Keratinocyte (primary cell): ENCODE measurements around the gene TOR3A. TPM values are rescaled to one million over a fixed set of nuclear protein-coding genes. Genes with fewer than 3 reads are reported as not detected.
"Not testable (repeated sequence)": the region's sequence is repeated elsewhere in the genome, so short reads cannot be mapped to it uniquely, and the experiment has no call there.

ENCODE experiments used
- DNase-seq: peaks from one replicate; pipeline ENCODE4 v3.0.0-alpha.2; 2011; ENCODE audit warnings: low read depth, missing footprints, low spot score
- FAIRE-seq: peaks from 2 replicates; lab custom pipeline; 2011; peaks lifted over from hg19 to GRCh38; lab: Jason Lieb, UNC
- H2AFZ ChIP-seq: 2 replicates; pipeline ENCODE4 v1.6.0; 2012; ENCODE audit warnings: low read length, control low read depth, inconsistent platforms; ENCODE audit not compliant: control insufficient read depth
- H3K27ac ChIP-seq: 2 replicates; pipeline ENCODE4 v1.5.1; 2011; ENCODE audit warnings: low read length; ENCODE audit not compliant: control insufficient read depth, insufficient read depth
- H3K27me3 ChIP-seq: 3 replicates; pipeline ENCODE4 v1.6.0; 2011; ENCODE audit warnings: low read length; ENCODE audit not compliant: control insufficient read depth, insufficient read depth; ENCODE audit errors: extremely low read depth
- H3K36me3 ChIP-seq, 2 experiments: 2 replicates in 1 of 2; 3 replicates in 1 of 2; pipeline ENCODE4 v1.5.1; 2011; ENCODE audit warnings: low read length in 2 of 2, mild to moderate bottlenecking in 1 of 2; ENCODE audit not compliant: control insufficient read depth in 2 of 2, insufficient read depth in 2 of 2; ENCODE audit errors: extremely low read depth in 1 of 2
- H3K4me1 ChIP-seq: 3 replicates; pipeline ENCODE4 v1.5.1; 2011; ENCODE audit warnings: low read length; ENCODE audit not compliant: control insufficient read depth, insufficient read depth; ENCODE audit errors: extremely low read depth
- H3K4me2 ChIP-seq: 3 replicates; pipeline ENCODE4 v1.6.0; 2011; ENCODE audit warnings: low read depth, low read length; ENCODE audit not compliant: control insufficient read depth, insufficient read depth; ENCODE audit errors: extremely low read depth
- H3K4me3 ChIP-seq, 3 experiments: fragments of 200-600 bp in 1 of 3; sonication (generic) in 1 of 3; 2 replicates in 2 of 3; 3 replicates in 1 of 3; pipeline ENCODE4 v1.5.1; 2011 to 2016; ENCODE audit warnings: low read length in 3 of 3, mild to moderate bottlenecking in 3 of 3, control low read depth in 2 of 3, inconsistent platforms in 1 of 3, low read depth in 1 of 3, mixed read lengths in 1 of 3, mixed run types in 1 of 3, moderate library complexity in 1 of 3; ENCODE audit not compliant: control insufficient read depth in 2 of 3, insufficient read depth in 2 of 3; ENCODE audit errors: extremely low read depth in 1 of 3
- H3K79me2 ChIP-seq: 2 replicates; pipeline ENCODE4 v1.6.0; 2012; ENCODE audit warnings: low read length; ENCODE audit not compliant: control insufficient read depth, insufficient read depth
- H3K9ac ChIP-seq: 3 replicates; pipeline ENCODE4 v1.6.0; 2011; ENCODE audit warnings: low read length; ENCODE audit not compliant: control insufficient read depth, insufficient read depth; ENCODE audit errors: extremely low read depth
- H3K9me1 ChIP-seq: 3 replicates; pipeline ENCODE4 v1.6.0; 2011; ENCODE audit warnings: low read length; ENCODE audit not compliant: control insufficient read depth, insufficient read depth; ENCODE audit errors: extremely low read depth
- H3K9me3 ChIP-seq: 2 replicates; pipeline ENCODE4 v1.5.1; 2012; ENCODE audit warnings: low read depth, low read length; ENCODE audit not compliant: control insufficient read depth
- H4K20me1 ChIP-seq: 3 replicates; pipeline ENCODE4 v1.6.0; 2011; ENCODE audit warnings: low read length; ENCODE audit not compliant: control insufficient read depth, insufficient read depth; ENCODE audit errors: extremely low read depth
- CTCF ChIP-seq, 3 experiments: IDR thresholded peaks in 1 of 3; conservative IDR thresholded peaks in 1 of 3; optimal IDR thresholded peaks in 1 of 3; 2 replicates in 2 of 3; 3 replicates in 1 of 3; pipeline versions ENCODE3 to v1.5.1; 2011; ENCODE audit warnings: low read length in 3 of 3, mild to moderate bottlenecking in 3 of 3, moderate library complexity in 2 of 3, control low read depth in 1 of 3, inconsistent platforms in 1 of 3; ENCODE audit not compliant: insufficient read depth in 2 of 3; ENCODE audit errors: extremely low read depth in 1 of 3
- EZH2 ChIP-seq: IDR thresholded peaks from one replicate; pipeline ENCODE4 v1.6.1; 2012; ENCODE audit warnings: inconsistent platforms, mild to moderate bottlenecking, low read length, moderate library complexity
- dilution Hi-C: fragments of 300-500 bp; cut with MboI; formaldehyde crosslinking; loops from one replicate; pipeline ENCODE4 v1.7.0; 2020; ENCODE audit warnings: low sequenced_read_pairs; ENCODE audit not compliant: extremely low pct_ligation_motif_present
- polyA plus RNA-seq, 5 experiments: library from polyadenylated mRNA; depleted of rRNA in 3 of 5; stranded (reverse) in 3 of 5; stranded (forward) in 1 of 5; unstranded in 1 of 5; fragments of >200 nt; gene quantifications; 1 replicate in 1 of 5; 2 replicates in 3 of 5; 3 replicates in 1 of 5; pipeline versions ENCODE4 v1.2.1 to v1.2.3, GENCODE V29; 2011 to 2012; ENCODE audit warnings: missing spikeins in 2 of 5, low read depth in 1 of 5, low replicate concordance in 1 of 5

The TOR3A gene
- polyA plus RNA-seq, 1 donor (not counting 4 experiments of a cell fraction or from before 2014, with no cell fraction given): 16.8 TPM

- peaks cover 15% of the 10 kb centered on the region for H4K20me1 ChIP-seq
- H3K4me3 ChIP-seq, dilution Hi-C loops, H3K27ac ChIP-seq, H3K27me3 ChIP-seq, H3K9me1 ChIP-seq, H3K9ac ChIP-seq, DNase-seq, H3K4me2 ChIP-seq, H2AFZ ChIP-seq, H3K9me3 ChIP-seq, FAIRE-seq: not testable (repeated sequence)
- H3K79me2 ChIP-seq: peaks cover 77% of the 10 kb centered on the region
- H3K4me1 ChIP-seq: peaks cover 22% of the 10 kb centered on the region
- H3K36me3 ChIP-seq: peaks cover 9 to 18% of the 10 kb centered on the region in 2 experiments
These were observed 53.8 kb downstream of the TOR3A start for GRCh38 chr1:179135707-179136106.

GRCh38 chr1:179137617-179138255 is 55.9 kb downstream of the TOR3A start:
- H3K9ac ChIP-seq: peak overlapping the region; percentile 9
- H3K27me3 ChIP-seq: no peaks in the 10 kb centered on the region
- no peak for FAIRE-seq
- dilution Hi-C loops: no loop called here
- peaks cover 79% of the 10 kb centered on the region for H3K79me2 ChIP-seq
- peak overlapping the region; percentile 54 for H3K4me2 ChIP-seq
- H3K9me3 ChIP-seq: no peaks in the 10 kb centered on the region
- H4K20me1 ChIP-seq: peaks cover 15% of the 10 kb centered on the region
- no peak overlapping the region for H2AFZ ChIP-seq
- H3K4me1 ChIP-seq: peaks cover 23% of the 10 kb centered on the region
- no peaks in the 10 kb centered on the region for H3K9me1 ChIP-seq
- no peak for DNase-seq
- peaks cover 8 to 20% of the 10 kb centered on the region in 2 experiments for H3K36me3 ChIP-seq
- no peak for TF ChIP-seq EZH2
- TF ChIP-seq CTCF (optimal IDR thresholded peaks at IDR 0.05 in 1 of 3, IDR thresholded peaks at IDR 0.05 in 1 of 3, conservative IDR thresholded peaks at IDR 0.05 in 1 of 3; ENCODE audit: extremely low read depth in 1 of 3, insufficient read depth in 2 of 3, low read length in 3 of 3): no peak
- H3K4me3 ChIP-seq: no peak overlapping the region
- no peak overlapping the region for H3K27ac ChIP-seq

- Histone ChIP-seq H3K36me3 (peaks cover 8 to 20% of the 10 kb centered on the region in 2 experiments), H3K79me2 (peaks cover 70% of the 10 kb centered on the region), H4K20me1 (peaks cover 15% of the 10 kb centered on the region), H3K4me1 (peaks cover 27% of the 10 kb centered on the region)
- H3K9me3 ChIP-seq, H3K4me2 ChIP-seq, DNase-seq, H3K9me1 ChIP-seq, H3K27me3 ChIP-seq, dilution Hi-C loops, H3K9ac ChIP-seq, H3K4me3 ChIP-seq, FAIRE-seq, H3K27ac ChIP-seq, H2AFZ ChIP-seq: not testable (repeated sequence)
These were observed 56.9 kb downstream of the TOR3A start for GRCh38 chr1:179138755-179139154.
